ENCODE results near the gene OR52K1.

DNA sequence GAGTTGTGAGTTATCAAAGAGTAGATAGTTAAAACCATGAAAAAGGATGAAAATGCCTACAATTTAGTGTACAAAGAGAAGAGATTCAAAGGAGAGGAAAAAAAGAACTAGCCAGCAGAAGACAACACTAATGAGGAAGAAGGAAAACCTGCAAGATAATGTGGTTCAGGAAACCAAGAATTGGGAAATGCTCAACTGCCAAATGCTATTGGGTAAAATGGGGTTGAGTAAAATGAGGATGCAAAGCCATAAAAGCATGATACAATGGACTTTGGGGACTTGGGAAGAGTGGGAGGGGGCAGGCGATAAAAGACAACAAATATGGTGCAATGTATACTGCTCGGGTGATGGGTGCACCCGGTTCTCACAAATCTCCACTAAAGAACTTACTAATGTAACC is 40.9 kb upstream of the OR52K1 start:
- TF ChIP-seq, protein P1, sequence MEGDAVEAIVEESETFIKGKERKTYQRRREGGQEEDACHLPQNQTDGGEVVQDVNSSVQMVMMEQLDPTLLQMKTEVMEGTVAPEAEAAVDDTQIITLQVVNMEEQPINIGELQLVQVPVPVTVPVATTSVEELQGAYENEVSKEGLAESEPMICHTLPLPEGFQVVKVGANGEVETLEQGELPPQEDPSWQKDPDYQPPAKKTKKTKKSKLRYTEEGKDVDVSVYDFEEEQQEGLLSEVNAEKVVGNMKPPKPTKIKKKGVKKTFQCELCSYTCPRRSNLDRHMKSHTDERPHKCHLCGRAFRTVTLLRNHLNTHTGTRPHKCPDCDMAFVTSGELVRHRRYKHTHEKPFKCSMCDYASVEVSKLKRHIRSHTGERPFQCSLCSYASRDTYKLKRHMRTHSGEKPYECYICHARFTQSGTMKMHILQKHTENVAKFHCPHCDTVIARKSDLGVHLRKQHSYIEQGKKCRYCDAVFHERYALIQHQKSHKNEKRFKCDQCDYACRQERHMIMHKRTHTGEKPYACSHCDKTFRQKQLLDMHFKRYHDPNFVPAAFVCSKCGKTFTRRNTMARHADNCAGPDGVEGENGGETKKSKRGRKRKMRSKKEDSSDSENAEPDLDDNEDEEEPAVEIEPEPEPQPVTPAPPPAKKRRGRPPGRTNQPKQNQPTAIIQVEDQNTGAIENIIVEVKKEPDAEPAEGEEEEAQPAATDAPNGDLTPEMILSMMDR (IDR thresholded peaks at IDR 0.05) = no peak
- no peak for TF ChIP-seq POLR2A (IDR thresholded peaks at IDR 0.05)
